ENCODE data around the gene MAML2. TPM values are rescaled to one million over a fixed set of nuclear protein-coding genes. Genes with fewer than 3 reads are reported as not detected.

Gene MAML2
- total and polyA plus RNA-seq, 2 of the 8 experiments (the other 6 are each of a cell fraction or from before 2014, with no cell fraction given), result 3.8 to 6.6 TPM

- no peak overlapping the region for H4K91ac ChIP-seq (replicated peaks; ENCODE audit: insufficient read length, low read length)
- H3K4me3 ChIP-seq (ENCODE audit: extremely low read depth in 1 of 4, insufficient read depth in 2 of 4, low read depth in 3 of 4, low read length in 4 of 4), result no peak overlapping the region
- peaks cover 2 to 7% (median 4%) of the 10 kb centered on the region in 4 experiments; a peak in 5 of 7 replicates for H3K4me1 ChIP-seq (replicated peaks in 1 of 4; ENCODE audit: control insufficient read depth in 3 of 4, insufficient read depth in 4 of 4, low read length in 3 of 4)
- DNase-seq (ENCODE audit: low read depth in 1 of 2, low spot score in 2 of 2) (no peak), FAIRE-seq (no peak)
- H4K5ac ChIP-seq (ENCODE audit: insufficient read length, low read depth, low read length), result no peak overlapping the region
- no peak overlapping the region for H3K4ac ChIP-seq (replicated peaks; ENCODE audit: insufficient read length, low read depth, low read length)
- POLR2A ChIA-PET (ENCODE audit: partially characterized antibody), result no interaction called here
- H3K4me2 ChIP-seq (ENCODE audit: insufficient read depth in 1 of 2, low read depth in 2 of 2, low read length in 2 of 2), result no peak overlapping the region
- no peak overlapping the region for H2AK5ac ChIP-seq (ENCODE audit: low read depth, low read length)
- H2AFZ ChIP-seq (ENCODE audit: low read length), result no peak overlapping the region
- no peaks in the 10 kb centered on the region for H3K23me2 ChIP-seq (ENCODE audit: low read depth, low read length)
- no peak overlapping the region for H2BK20ac ChIP-seq (ENCODE audit: low read length)
- no peaks in the 10 kb centered on the region for H4K20me1 ChIP-seq (replicated peaks in 1 of 2; ENCODE audit: control insufficient read depth in 1 of 2, insufficient read depth in 2 of 2, low read length in 2 of 2)
- no peak overlapping the region for H2BK12ac ChIP-seq (ENCODE audit: low read depth, low read length)
- H2BK15ac ChIP-seq (ENCODE audit: low read length), result no peak overlapping the region
- 88% methylated on average over 1 of the region's 1 CpG; no CpG with 5 or more reads in 1 of the 2 experiments for WGBS, 2 experiments (ENCODE audit: extremely low coverage in 1 of 2, insufficient coverage in 1 of 2, insufficient read length in 1 of 2, insufficient replicate concordance in 2 of 2, low coverage in 1 of 2, low lambda C conversion rate in 2 of 2, missing lambda C conversion rate in 1 of 2)
- no peak overlapping the region for H3K14ac ChIP-seq (ENCODE audit: insufficient read length)
- H3K23ac ChIP-seq (ENCODE audit: insufficient read length), result no peak overlapping the region
- H3K9ac ChIP-seq (replicated peaks in 1 of 4; ENCODE audit: extremely low read depth in 1 of 4, low read depth in 3 of 4, low read length in 3 of 4), result no peak overlapping the region
- CTCF ChIA-PET (ENCODE audit: partially characterized antibody), result interaction anchor here (0.7 to 5.6 kb wide), 4 partner anchors 11 to 300 kb away, joined by 3 to 44 read pairs (median 3); partner anchors contain the start of gene MAML2
- H3K79me1 ChIP-seq (ENCODE audit: low read depth, low read length), result no peaks in the 10 kb centered on the region
- H4K8ac ChIP-seq (ENCODE audit: extremely low read depth, insufficient read depth, low read length), result no peak overlapping the region
- H3K9me3 ChIP-seq (ENCODE audit: insufficient read depth in 2 of 2, low read depth in 1 of 2, low read length in 1 of 2), result no peaks in the 10 kb centered on the region
- no peak overlapping the region for H2BK120ac ChIP-seq (replicated peaks; ENCODE audit: low read depth, low read length)
- no peaks in the 10 kb centered on the region for H3K27me3 ChIP-seq (replicated peaks in 1 of 4; ENCODE audit: control insufficient read depth in 3 of 4, extremely low read depth in 1 of 4, insufficient read depth in 3 of 4, low read length in 3 of 4)
- H2BK5ac ChIP-seq (ENCODE audit: low read depth, low read length), result no peak overlapping the region
- no peak overlapping the region for H3K27ac ChIP-seq (ENCODE audit: low read depth, low read length)
- no peak overlapping the region for H3K18ac ChIP-seq (ENCODE audit: extremely low read depth, low read length)
- no peaks in the 10 kb centered on the region for H3K36me3 ChIP-seq (ENCODE audit: control insufficient read depth in 2 of 4, insufficient read depth in 4 of 4, low read length in 3 of 4)
- no peaks in the 10 kb centered on the region for H3K79me2 ChIP-seq (ENCODE audit: control insufficient read depth in 1 of 2, insufficient read depth in 2 of 2, low read length in 2 of 2)
- no peak overlapping the region for H3K56ac ChIP-seq (replicated peaks; ENCODE audit: insufficient read length, low read depth, low read length)
- no peak for TF ChIP-seq BRCA1 (IDR thresholded peaks at IDR 0.05; ENCODE audit: low read depth, low read length)
Measured at GRCh38 chr11:96043291-96043690, 299.7 kb downstream of the MAML2 start.
